Measurements from ENCODE around the gene NASP. TPM values are rescaled to one million over a fixed set of nuclear protein-coding genes. Genes with fewer than 3 reads are reported as not detected.

The NASP gene
- total RNA-seq, 2 donors from 2014 or later = 214 to 241 TPM

DNA sequence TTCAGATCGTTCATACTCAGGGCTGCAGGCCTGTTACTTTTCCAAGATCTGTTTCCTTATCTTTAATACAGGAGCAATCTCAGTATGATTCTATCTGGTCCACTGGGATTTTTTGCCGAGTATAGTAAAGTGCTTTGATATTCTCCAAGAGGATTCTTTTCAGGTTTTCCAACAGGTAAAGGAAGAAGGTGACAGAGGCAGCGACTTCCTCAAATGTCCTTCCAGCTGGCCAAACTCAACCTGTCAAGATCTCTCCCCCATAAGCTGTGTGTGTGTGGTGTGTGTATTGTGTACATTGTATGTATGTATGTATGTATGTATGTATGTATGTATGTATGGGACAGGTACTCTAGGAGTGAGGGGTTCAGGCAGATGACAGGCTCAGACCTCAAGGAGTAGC, 32.2 kb upstream of the NASP start:
- DNase-seq (no peak), ATAC-seq (replicated peaks in 1 of 2) (no peak)
- peak overlapping the region; percentile 96 to 97 for H3K4me3 Mint-ChIP-seq
- peaks cover 21% of the 10 kb centered on the region for H3K4me1 Mint-ChIP-seq (ENCODE audit: low read depth)
- peaks cover 4 to 9% of the 10 kb centered on the region in 2 donors for H3K36me3 Mint-ChIP-seq (ENCODE audit: insufficient read depth in 2 of 2)
- H3K27me3 Mint-ChIP-seq (ENCODE audit: low read depth) = no peaks in the 10 kb centered on the region
- no peaks in the 10 kb centered on the region for H3K9me3 Mint-ChIP-seq
- peak overlapping the region; percentile 90 for H3K27ac Mint-ChIP-seq

DNA sequence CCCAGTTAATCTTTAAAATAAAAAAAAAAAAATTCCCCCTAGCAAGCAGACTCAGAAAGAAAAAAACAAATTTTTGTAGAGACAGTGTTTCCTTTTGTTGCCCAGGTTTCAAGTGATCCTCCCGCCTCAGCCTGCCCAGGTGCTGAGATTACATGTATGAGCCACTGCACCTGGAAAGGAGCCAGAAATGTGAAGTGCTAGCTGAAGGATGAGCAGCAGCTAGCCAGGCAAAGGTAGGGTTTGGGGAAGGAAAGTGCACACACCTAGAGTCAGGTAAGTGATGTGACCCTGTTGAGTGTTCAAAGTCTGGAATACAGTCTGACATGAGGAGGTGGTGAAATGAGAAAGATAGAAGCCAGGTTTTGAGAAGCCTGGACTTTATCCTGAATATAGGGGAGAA, 31.5 kb upstream of the NASP start:
- Mint-ChIP-seq H3K9me3 (no peaks in the 10 kb centered on the region), H3K4me3 (peak overlapping the region; percentile 13 to 50), H3K27ac (no peak overlapping the region), H3K36me3 (ENCODE audit: insufficient read depth in 2 of 2) (peaks cover 4 to 9% of the 10 kb centered on the region in 2 donors), H3K4me1 (ENCODE audit: low read depth) (peaks cover 23% of the 10 kb centered on the region), H3K27me3 (ENCODE audit: low read depth) (no peaks in the 10 kb centered on the region)
- no peak for ATAC-seq (replicated peaks in 1 of 2)
- DNase-seq = peak; percentile 14 to 18

DNA sequence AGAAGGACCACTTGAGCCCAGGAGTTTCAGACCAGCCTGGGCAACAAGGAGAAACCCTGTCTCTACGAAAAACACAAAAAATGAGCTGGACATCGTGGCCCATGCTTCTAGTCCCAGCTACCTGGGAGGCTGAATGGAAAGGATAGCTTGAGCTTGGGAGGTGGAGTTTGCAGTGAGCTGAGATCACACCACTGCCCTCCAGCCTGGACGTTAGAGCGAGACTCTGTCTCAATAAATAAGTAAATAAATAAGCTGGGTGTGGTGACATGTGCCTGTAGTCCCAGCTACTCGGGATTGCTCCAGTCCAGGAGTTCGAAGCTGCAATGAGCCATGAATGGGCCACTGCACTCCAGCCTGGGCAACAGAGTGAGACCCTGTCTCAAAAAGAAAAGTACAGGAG, 29.6 kb upstream of the NASP start:
- peaks cover 28% of the 10 kb centered on the region for H3K4me1 Mint-ChIP-seq (ENCODE audit: low read depth)
- DNase-seq (no peak), ATAC-seq (replicated peaks in 1 of 2) (no peak)
- no peaks in the 10 kb centered on the region for H3K9me3 Mint-ChIP-seq
- no peak overlapping the region for H3K27ac Mint-ChIP-seq
- H3K4me3 Mint-ChIP-seq = no peak overlapping the region
- no peaks in the 10 kb centered on the region for H3K27me3 Mint-ChIP-seq (ENCODE audit: low read depth)
- peaks cover 4 to 9% of the 10 kb centered on the region in 2 donors for H3K36me3 Mint-ChIP-seq (ENCODE audit: insufficient read depth in 2 of 2)

DNA sequence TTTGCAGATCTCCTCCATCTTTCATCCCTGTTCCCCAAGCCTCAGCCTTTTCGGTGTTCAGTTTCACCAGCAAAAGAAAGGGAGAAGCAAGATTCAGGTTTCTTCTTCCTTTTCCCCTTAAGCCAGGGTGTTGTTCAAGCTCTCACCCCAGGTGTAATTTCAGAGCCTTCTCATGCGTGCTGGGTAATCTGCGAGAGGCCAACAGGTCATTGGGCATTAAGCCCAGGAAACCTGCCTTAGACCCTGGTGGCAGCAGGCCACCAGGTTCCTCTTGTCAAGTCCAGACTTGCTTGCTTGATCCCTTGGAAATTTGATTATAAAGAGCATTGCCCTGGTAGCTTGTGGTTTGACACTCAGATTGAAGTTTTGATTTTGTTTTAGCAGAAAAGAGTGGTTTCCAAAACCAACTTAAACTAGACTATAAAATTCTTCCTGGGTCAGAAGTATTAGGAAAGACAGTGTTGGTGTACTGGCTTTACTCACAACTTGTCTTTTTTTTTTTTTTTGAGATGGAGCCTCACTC, 26.4 kb upstream of the NASP start:
- Mint-ChIP-seq H3K4me3 (no peak overlapping the region), H3K9me3 (no peaks in the 10 kb centered on the region), H3K4me1 (ENCODE audit: low read depth) (peaks cover 17% of the 10 kb centered on the region), H3K36me3 (ENCODE audit: insufficient read depth in 2 of 2) (peaks cover 5% of the 10 kb centered on the region in 2 donors), H3K27me3 (ENCODE audit: low read depth) (no peaks in the 10 kb centered on the region), H3K27ac (peak overlapping the region; percentile 54)
- DNase-seq (no peak), ATAC-seq (replicated peaks in 1 of 2) (no peak)

DNA sequence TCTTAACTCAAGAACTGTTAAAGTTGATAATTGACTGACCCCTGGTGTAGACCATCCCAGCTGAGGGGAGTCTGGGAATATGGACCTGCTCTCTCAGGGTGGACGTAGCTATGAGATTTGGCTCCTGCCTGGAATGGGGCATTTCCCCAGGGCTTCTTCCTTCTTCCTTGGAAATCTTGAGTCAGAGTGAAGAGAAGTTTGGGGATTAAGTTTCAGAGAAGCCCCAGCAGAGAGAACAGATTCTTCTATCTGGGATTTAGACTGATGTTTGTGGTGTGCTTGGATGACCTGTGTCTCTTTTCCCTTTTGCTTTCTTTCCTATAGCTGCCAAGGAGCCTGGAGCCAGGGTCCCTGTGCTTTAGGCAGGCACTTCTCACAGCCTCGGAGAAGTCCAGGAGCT, 20.0 kb upstream of the NASP start:
- ATAC-seq (replicated peaks in 1 of 2) = no peak
- Mint-ChIP-seq H3K27me3 (ENCODE audit: low read depth) (no peaks in the 10 kb centered on the region), H3K9me3 (no peaks in the 10 kb centered on the region), H3K4me3 (no peak overlapping the region), H3K27ac (no peak overlapping the region), H3K4me1 (ENCODE audit: low read depth) (peaks cover 10% of the 10 kb centered on the region), H3K36me3 (ENCODE audit: insufficient read depth in 2 of 2) (peaks cover 1 to 17% of the 10 kb centered on the region in 2 donors)
- DNase-seq = no peak

DNA sequence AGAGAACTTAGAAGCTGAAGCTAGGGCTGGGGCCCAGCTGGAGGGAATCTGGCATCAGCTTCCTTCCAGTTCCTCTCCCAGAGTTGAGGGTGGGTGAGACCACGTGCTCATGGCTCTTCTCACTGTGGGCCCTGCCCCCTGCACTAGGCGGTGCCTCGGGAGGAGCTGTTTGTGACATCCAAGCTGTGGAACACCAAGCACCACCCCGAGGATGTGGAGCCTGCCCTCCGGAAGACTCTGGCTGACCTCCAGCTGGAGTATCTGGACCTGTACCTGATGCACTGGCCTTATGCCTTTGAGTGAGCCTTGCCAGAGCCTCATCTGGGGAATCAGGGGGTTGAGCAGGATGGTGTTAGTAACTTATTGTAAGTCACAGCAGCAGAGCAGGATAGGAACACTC, 17.1 kb upstream of the NASP start:
- DNase-seq (no peak), ATAC-seq (replicated peaks in 1 of 2) (no peak)
- H3K27me3 Mint-ChIP-seq (ENCODE audit: low read depth) = no peaks in the 10 kb centered on the region
- no peak overlapping the region for H3K4me3 Mint-ChIP-seq
- H3K27ac Mint-ChIP-seq = no peak overlapping the region
- H3K36me3 Mint-ChIP-seq (ENCODE audit: insufficient read depth in 2 of 2) = peaks cover under 1 to 15% of the 10 kb centered on the region in 2 donors
- H3K4me1 Mint-ChIP-seq (ENCODE audit: low read depth) = peaks cover 8% of the 10 kb centered on the region
- no peaks in the 10 kb centered on the region for H3K9me3 Mint-ChIP-seq

DNA sequence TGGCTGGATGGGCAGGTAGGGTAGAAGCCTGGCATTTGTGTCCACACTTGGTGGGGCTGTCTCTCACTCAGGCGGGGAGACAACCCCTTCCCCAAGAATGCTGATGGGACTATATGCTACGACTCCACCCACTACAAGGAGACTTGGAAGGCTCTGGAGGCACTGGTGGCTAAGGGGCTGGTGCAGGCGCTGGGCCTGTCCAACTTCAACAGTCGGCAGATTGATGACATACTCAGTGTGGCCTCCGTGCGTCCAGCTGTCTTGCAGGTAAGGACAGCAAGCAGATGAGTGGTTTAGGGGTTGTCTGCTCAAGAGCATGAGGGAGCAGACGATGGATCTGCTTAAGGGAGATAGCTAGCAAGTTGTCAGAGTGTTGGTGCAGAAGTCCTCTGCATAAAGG, 15.9 kb upstream of the NASP start:
- Mint-ChIP-seq H3K27ac (no peak overlapping the region), H3K4me1 (ENCODE audit: low read depth) (peaks cover 4% of the 10 kb centered on the region), H3K36me3 (ENCODE audit: insufficient read depth in 2 of 2) (peaks cover 0 to 11% of the 10 kb centered on the region in 2 donors), H3K9me3 (no peaks in the 10 kb centered on the region), H3K27me3 (ENCODE audit: low read depth) (no peaks in the 10 kb centered on the region), H3K4me3 (no peak overlapping the region)
- no peak for ATAC-seq (replicated peaks in 1 of 2)
- DNase-seq = no peak

DNA sequence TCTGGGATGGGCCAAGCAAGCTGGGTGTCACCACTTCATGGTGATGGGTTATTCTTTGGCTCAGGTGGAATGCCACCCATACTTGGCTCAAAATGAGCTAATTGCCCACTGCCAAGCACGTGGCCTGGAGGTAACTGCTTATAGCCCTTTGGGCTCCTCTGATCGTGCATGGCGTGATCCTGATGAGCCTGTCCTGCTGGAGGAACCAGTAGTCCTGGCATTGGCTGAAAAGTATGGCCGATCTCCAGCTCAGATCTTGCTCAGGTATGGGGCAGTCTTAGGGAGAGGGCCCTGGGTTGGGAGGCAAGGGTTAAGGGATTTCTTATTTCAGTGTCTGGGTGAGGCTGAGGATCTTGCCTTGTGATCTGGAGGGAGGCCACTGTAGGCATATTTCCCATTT, 15.4 kb upstream of the NASP start:
- Mint-ChIP-seq H3K4me3 (no peak overlapping the region), H3K4me1 (ENCODE audit: low read depth) (peaks cover 4% of the 10 kb centered on the region), H3K9me3 (no peaks in the 10 kb centered on the region), H3K27me3 (ENCODE audit: low read depth) (no peaks in the 10 kb centered on the region), H3K36me3 (ENCODE audit: insufficient read depth in 2 of 2) (peaks cover 0 to 6% of the 10 kb centered on the region in 2 donors), H3K27ac (no peak overlapping the region)
- ATAC-seq (replicated peaks in 1 of 2) = no peak
- DNase-seq = no peak

DNA sequence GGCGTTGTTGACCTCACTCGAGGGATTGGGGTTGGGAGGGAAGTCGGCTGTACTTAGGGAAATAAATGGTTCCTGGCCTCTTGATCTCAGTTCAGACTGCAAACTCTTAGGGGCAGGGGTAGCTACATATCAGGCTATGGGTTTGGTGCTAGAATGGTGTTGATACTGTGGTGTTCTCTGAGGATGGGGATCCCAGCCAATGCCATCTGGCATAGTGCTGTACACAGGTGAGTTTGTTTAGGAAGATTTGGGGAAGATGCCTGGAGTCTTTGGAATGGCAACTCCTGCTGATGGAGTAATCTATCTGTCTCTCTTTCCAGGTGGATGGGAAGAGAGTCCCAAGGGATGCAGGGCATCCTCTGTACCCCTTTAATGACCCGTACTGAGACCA, 14.3 kb upstream of the NASP start:
- Mint-ChIP-seq H3K27ac (no peak overlapping the region), H3K4me3 (no peak overlapping the region), H3K27me3 (ENCODE audit: low read depth) (no peaks in the 10 kb centered on the region), H3K4me1 (ENCODE audit: low read depth) (peaks cover 4% of the 10 kb centered on the region), H3K36me3 (ENCODE audit: insufficient read depth in 2 of 2) (peaks cover 0 to 4% of the 10 kb centered on the region in 2 donors), H3K9me3 (no peaks in the 10 kb centered on the region)
- ATAC-seq (replicated peaks in 1 of 2) = peak in 1 of 2 donors; percentile 14
- no peak for DNase-seq

DNA sequence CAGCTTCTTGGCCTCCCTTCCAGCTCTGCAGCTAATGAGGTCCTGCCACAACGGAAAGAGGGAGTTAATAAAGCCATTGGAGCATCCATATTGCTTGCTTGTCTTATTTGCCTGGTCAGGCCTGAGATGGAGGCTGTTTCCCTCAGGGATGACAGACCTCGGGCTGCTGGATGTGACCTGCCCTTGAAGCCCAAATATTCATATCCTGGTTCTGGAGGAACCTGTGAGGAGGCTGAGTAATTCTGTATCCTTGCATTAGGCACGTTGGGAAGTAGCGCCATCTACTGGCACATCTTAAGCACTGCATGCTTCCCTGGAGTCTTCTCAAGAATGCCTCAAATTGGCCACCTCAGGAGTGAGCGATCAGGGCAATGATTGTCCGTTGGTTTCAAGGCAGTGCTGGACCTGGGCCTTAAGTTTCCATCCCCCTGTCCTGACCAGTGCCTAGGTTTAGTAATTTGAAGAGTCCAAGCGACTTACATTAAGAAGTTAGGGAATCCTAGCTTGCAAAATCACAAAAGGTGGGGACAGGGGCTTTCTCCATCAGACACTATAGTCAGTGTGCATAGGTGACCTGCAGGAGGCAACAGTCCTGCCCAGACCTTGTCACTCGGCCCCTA, 13.8 kb upstream of the NASP start:
- H3K36me3 Mint-ChIP-seq (ENCODE audit: insufficient read depth in 2 of 2) = peaks cover 0 to 4% of the 10 kb centered on the region in 2 donors
- peak; percentile 84 to 93 for ATAC-seq (replicated peaks in 1 of 2)
- H3K4me1 Mint-ChIP-seq (ENCODE audit: low read depth) = peaks cover 4% of the 10 kb centered on the region
- peak; percentile 66 to 70 for DNase-seq
- no peaks in the 10 kb centered on the region for H3K27me3 Mint-ChIP-seq (ENCODE audit: low read depth)
- H3K4me3 Mint-ChIP-seq = no peak overlapping the region
- no peaks in the 10 kb centered on the region for H3K9me3 Mint-ChIP-seq
- no peak overlapping the region for H3K27ac Mint-ChIP-seq

DNA sequence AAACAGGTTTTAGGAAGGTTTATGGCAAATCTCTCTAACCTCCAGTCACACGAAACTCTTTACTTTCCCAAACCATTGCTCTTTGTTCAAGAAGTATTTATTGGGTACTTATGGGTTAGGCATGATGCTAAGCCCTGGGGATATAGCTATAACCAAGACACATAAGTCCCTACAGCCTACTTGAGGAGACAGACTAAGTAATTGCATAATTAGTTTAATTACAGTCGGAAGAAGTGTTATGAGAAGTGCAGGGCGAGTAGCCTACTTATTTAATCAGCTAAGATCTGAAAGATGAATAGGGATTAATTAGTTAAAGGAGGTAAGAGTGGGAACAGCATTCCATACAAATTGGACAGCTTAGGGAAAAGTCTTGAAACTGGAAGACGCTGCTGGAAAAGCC, 13.2 kb upstream of the NASP start:
- H3K4me1 Mint-ChIP-seq (ENCODE audit: low read depth) = peaks cover 4% of the 10 kb centered on the region
- H3K27ac Mint-ChIP-seq = no peak overlapping the region
- no peak overlapping the region for H3K4me3 Mint-ChIP-seq
- no peaks in the 10 kb centered on the region for H3K27me3 Mint-ChIP-seq (ENCODE audit: low read depth)
- no peaks in the 10 kb centered on the region for H3K9me3 Mint-ChIP-seq
- DNase-seq = no peak
- peaks cover 0 to 4% of the 10 kb centered on the region in 2 donors for H3K36me3 Mint-ChIP-seq (ENCODE audit: insufficient read depth in 2 of 2)
- ATAC-seq (replicated peaks in 1 of 2) = no peak

DNA sequence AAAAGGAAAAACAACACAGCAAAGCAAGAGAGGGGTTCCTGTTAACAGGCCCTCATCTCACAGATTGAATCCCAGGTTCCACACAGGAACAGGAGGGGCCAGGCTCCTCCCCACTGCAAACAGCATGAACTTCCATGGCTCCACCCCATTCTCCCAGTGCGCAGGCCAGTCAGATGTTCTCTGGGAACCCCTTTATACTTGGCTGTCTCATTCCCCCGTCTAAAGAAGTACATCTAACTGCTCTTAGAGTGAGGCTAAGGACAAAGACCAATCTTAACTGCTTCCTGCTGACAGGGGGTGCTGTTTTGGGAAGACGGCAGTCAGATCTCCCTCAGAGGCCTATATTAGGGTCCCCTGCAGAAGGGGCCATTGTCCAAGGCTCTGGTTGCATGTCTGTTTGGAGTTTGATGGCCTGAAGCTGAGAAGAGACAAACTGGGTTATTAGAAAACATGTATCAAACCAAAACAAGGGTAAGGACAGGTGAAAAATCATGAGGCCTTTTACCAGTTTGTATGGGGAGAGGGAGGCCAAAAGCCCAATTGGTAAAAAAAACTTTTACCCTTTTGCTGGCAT, 10.5 kb upstream of the NASP start:
- no peak for DNase-seq
- ATAC-seq (replicated peaks in 1 of 2) = no peak

DNA sequence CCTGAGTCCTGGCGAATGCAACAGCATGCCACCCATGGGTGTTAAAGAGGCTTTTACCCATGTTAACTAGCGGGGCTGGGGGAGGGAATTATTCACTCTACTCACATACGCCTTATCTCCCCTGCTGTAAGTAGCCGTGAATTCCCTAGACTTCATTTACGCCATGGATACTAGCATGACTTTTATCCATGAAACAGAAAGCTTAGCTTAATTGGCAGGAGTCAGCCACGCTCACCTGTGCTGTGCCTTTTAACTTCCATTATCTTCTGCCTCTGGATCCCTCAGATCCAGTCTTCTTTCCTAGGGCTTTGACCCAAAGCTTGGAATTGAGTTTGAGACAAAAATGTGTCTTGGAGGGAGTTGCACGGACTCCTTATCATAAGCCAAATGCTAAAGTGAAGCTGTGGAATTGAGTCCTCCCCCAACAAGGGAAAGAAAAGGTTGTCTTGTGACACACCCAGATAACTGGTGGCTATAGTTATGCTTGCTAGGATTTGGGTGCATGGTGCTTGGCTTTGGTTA, 9.7 kb upstream of the NASP start:
- DNase-seq (no peak), ATAC-seq (replicated peaks in 1 of 2) (no peak)
- H3K27me3 Mint-ChIP-seq (ENCODE audit: low read depth) = no peaks in the 10 kb centered on the region
- H3K36me3 Mint-ChIP-seq (ENCODE audit: insufficient read depth in 2 of 2) = no peaks in the 10 kb centered on the region
- H3K4me1 Mint-ChIP-seq (ENCODE audit: low read depth) = no peaks in the 10 kb centered on the region
- H3K9me3 Mint-ChIP-seq = no peaks in the 10 kb centered on the region
- no peak overlapping the region for H3K4me3 Mint-ChIP-seq
- no peak overlapping the region for H3K27ac Mint-ChIP-seq

More for the DNA sequence above, 10.5 kb upstream of the NASP start:
- no peaks in the 10 kb centered on the region for H3K9me3 Mint-ChIP-seq
- H3K27me3 Mint-ChIP-seq (ENCODE audit: low read depth) = no peaks in the 10 kb centered on the region
- no peak overlapping the region for H3K4me3 Mint-ChIP-seq
- H3K36me3 Mint-ChIP-seq (ENCODE audit: insufficient read depth in 2 of 2) = peaks cover 0 to 2% of the 10 kb centered on the region in 2 donors
- no peaks in the 10 kb centered on the region for H3K4me1 Mint-ChIP-seq (ENCODE audit: low read depth)
- no peak overlapping the region for H3K27ac Mint-ChIP-seq
